Vagina (tissue), 2 donors: ENCODE data around the gene ZNF431. TPM values are rescaled to one million over a fixed set of nuclear protein-coding genes. Genes with fewer than 3 reads are reported as not detected.

ENCODE experiments used
- DNase-seq, 2 donors: peaks; one replicate each; pipeline ENCODE4 v3.0.0-alpha.2; 2017; ENCODE audit errors: extremely low spot score in 2 of 2
- H3K27ac ChIP-seq: fragments of 200-600 bp; sonication (generic); one replicate; pipeline ENCODE4 v1.5.1; 2019
- H3K27me3 ChIP-seq: fragments of 200-600 bp; sonication (generic); one replicate; pipeline ENCODE4 v1.5.1; 2019
- H3K36me3 ChIP-seq, 2 donors: fragments of 200-600 bp; sonication (generic); one replicate each; pipeline ENCODE4 v1.5.1; 2017 to 2019
- H3K4me1 ChIP-seq: fragments of 200-600 bp; sonication (generic); one replicate; pipeline ENCODE4 v1.5.1; 2019
- H3K4me3 ChIP-seq, 2 donors: fragments of 200-600 bp; sonication (generic); 1 replicate in 1 of 2; 2 replicates in 1 of 2; pipeline ENCODE4 v1.5.1; 2016 to 2019
- H3K9me3 ChIP-seq: fragments of 200-600 bp; sonication (generic); one replicate; pipeline ENCODE4 v1.5.1; 2019
- CTCF ChIP-seq, 3 experiments: fragments of 450-650 bp in 2 of 3; fragments of 200-600 bp in 1 of 3; sonication (generic) in 1 of 3; IDR thresholded peaks; one replicate each; pipeline ENCODE4 v1.5.1; 2017 to 2019; ENCODE audit warnings: antibody characterized with exemption in 3 of 3, mild to moderate bottlenecking in 2 of 3, moderate library complexity in 2 of 3
- POLR2A ChIP-seq, 2 donors: fragments of 450-650 bp; IDR thresholded peaks; one replicate each; pipeline ENCODE4 v1.6.1; 2017; ENCODE audit warnings: antibody characterized with exemption in 2 of 2, mild to moderate bottlenecking in 2 of 2, moderate library complexity in 2 of 2
- POLR2AphosphoS5 ChIP-seq, 2 donors: sonication (generic); formaldehyde crosslinking; IDR thresholded peaks; one replicate each; pipeline ENCODE4 v1.9.0; 2017; ENCODE audit warnings: antibody characterized with exemption in 2 of 2, mild to moderate bottlenecking in 2 of 2, low read depth in 1 of 2; ENCODE audit not compliant: insufficient read depth in 1 of 2
- intact Hi-C: fragments of 100-400 bp; cut with DNase I; formaldehyde crosslinking; loops from one replicate; pipeline ENCODE4 v1.15.1; 2023
- total RNA-seq: library from RNA; depleted of rRNA; stranded (reverse); fragments of >200 nt; gene quantifications from one replicate; pipeline ENCODE4 v1.2.3, GENCODE V29; 2016

Gene ZNF431
- total RNA-seq, 1 donor from 2014 or later = 16.2 TPM

GRCh38 chr19:21149877-21150276 lies 8.0 kb downstream of the ZNF431 start:
- DNase-seq = no peak
- H3K4me3 ChIP-seq = no peak overlapping the region
- no peak overlapping the region for H3K27ac ChIP-seq
- intact Hi-C loops = loop anchor here (2.0 kb wide), 1 partner anchor 59 kb away; no protein-coding TSS in a partner anchor
- H3K27me3 ChIP-seq = no peaks in the 10 kb centered on the region
- no peaks in the 10 kb centered on the region for H3K9me3 ChIP-seq
- no peak for TF ChIP-seq POLR2A (IDR thresholded peaks at IDR 0.05)
- H3K4me1 ChIP-seq = no peaks in the 10 kb centered on the region
- H3K36me3 ChIP-seq = peaks cover 4 to 20% of the 10 kb centered on the region in 2 donors

GRCh38 chr19:21151460-21151859 lies 9.6 kb downstream of the ZNF431 start:
- DNase-seq = no peak
- no peaks in the 10 kb centered on the region for H3K4me1 ChIP-seq
- intact Hi-C loops = loop anchor here (2.0 kb wide), 1 partner anchor 61 kb away; no protein-coding TSS in a partner anchor
- TF ChIP-seq CTCF (IDR thresholded peaks at IDR 0.05) = no peak
- TF ChIP-seq POLR2A (IDR thresholded peaks at IDR 0.05) = no peak
- no peak for TF ChIP-seq POLR2AphosphoS5 (IDR thresholded peaks at IDR 0.05; ENCODE audit: insufficient read depth in 1 of 2, low read depth in 1 of 2)
- no peaks in the 10 kb centered on the region for H3K27me3 ChIP-seq
- peaks cover 4 to 20% of the 10 kb centered on the region in 2 donors for H3K36me3 ChIP-seq
- no peak overlapping the region for H3K27ac ChIP-seq
- no peaks in the 10 kb centered on the region for H3K9me3 ChIP-seq
- H3K4me3 ChIP-seq = no peak overlapping the region

GRCh38 chr19:21158523-21159135 lies 16.8 kb downstream of the ZNF431 start:
- Histone ChIP-seq H3K27me3 (no peaks in the 10 kb centered on the region), H3K9me3 (no peaks in the 10 kb centered on the region), H3K4me1 (no peaks in the 10 kb centered on the region), H3K27ac (no peak overlapping the region), H3K36me3 (no peaks in the 10 kb centered on the region), H3K4me3 (no peak overlapping the region)
- DNase-seq = no peak
- no peak for TF ChIP-seq POLR2A (IDR thresholded peaks at IDR 0.05)
- intact Hi-C loops = no loop called here

- Histone ChIP-seq H3K36me3 (peaks cover 0 to 20% of the 10 kb centered on the region in 2 donors), H3K4me1 (no peaks in the 10 kb centered on the region), H3K9me3 (no peaks in the 10 kb centered on the region), H3K4me3 (no peak overlapping the region), H3K27me3 (no peaks in the 10 kb centered on the region), H3K27ac (no peak overlapping the region)
- intact Hi-C loops = no loop called here
- no peak for DNase-seq
- TF ChIP-seq POLR2AphosphoS5 (IDR thresholded peaks at IDR 0.05; ENCODE audit: insufficient read depth in 1 of 2, low read depth in 1 of 2) (no peak), POLR2A (IDR thresholded peaks at IDR 0.05) (no peak), CTCF (IDR thresholded peaks at IDR 0.05) (no peak)
Measured at GRCh38 chr19:21164541-21164940, 22.7 kb downstream of the ZNF431 start.

GRCh38 chr19:21166436-21166835 lies 24.6 kb downstream of the ZNF431 start:
- Histone ChIP-seq H3K27ac (no peak overlapping the region), H3K4me3 (no peak overlapping the region), H3K4me1 (no peaks in the 10 kb centered on the region), H3K27me3 (no peaks in the 10 kb centered on the region), H3K36me3 (peaks cover 0 to 32% of the 10 kb centered on the region in 2 donors), H3K9me3 (no peaks in the 10 kb centered on the region)
- intact Hi-C loops = no loop called here
- no peak for DNase-seq
- no peak for TF ChIP-seq POLR2AphosphoS5 (IDR thresholded peaks at IDR 0.05; ENCODE audit: insufficient read depth in 1 of 2, low read depth in 1 of 2)
- TF ChIP-seq POLR2A (IDR thresholded peaks at IDR 0.05) = no peak
- no peak for TF ChIP-seq CTCF (IDR thresholded peaks at IDR 0.05)

- no peaks in the 10 kb centered on the region for H3K27me3 ChIP-seq
- TF ChIP-seq CTCF (IDR thresholded peaks at IDR 0.05) (no peak), POLR2AphosphoS5 (IDR thresholded peaks at IDR 0.05; ENCODE audit: insufficient read depth in 1 of 2, low read depth in 1 of 2) (no peak), POLR2A (IDR thresholded peaks at IDR 0.05) (no peak)
- no peak overlapping the region for H3K27ac ChIP-seq
- no peaks in the 10 kb centered on the region for H3K4me1 ChIP-seq
- H3K9me3 ChIP-seq = no peaks in the 10 kb centered on the region
- intact Hi-C loops = no loop called here
- no peak for DNase-seq
- no peak overlapping the region for H3K4me3 ChIP-seq
- no peaks in the 10 kb centered on the region for H3K36me3 ChIP-seq
Measured at GRCh38 chr19:21197590-21198295, 55.9 kb downstream of the ZNF431 start.
